ENCODE results near the gene COX7A1.

The COX7A1 gene

DNA sequence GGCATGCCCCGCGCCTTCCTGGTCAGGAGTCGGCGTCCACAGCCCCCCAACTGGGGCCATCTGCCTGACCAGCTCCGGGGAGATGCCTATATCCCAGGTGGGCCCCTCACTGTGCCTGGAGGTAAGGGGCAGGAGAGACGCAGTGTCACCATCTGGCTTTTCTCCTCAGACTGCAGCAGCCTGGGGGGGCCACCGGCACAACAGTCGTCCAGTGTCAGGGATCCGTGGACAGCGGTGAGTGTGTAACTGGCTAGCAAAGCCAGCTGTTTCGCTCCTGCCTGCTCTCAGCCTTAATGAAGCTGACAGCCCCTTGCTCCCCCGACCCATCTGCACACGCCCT lies 41.1 kb downstream of the COX7A1 start:
- DNase-seq (ENCODE audit: low read depth) = no peak
- no peak for TF ChIP-seq CTCF (conservative IDR thresholded peaks at IDR 0.05; ENCODE audit: low read length)
- H3K4me3 ChIP-seq (ENCODE audit: low read length) = no peak overlapping the region

DNA sequence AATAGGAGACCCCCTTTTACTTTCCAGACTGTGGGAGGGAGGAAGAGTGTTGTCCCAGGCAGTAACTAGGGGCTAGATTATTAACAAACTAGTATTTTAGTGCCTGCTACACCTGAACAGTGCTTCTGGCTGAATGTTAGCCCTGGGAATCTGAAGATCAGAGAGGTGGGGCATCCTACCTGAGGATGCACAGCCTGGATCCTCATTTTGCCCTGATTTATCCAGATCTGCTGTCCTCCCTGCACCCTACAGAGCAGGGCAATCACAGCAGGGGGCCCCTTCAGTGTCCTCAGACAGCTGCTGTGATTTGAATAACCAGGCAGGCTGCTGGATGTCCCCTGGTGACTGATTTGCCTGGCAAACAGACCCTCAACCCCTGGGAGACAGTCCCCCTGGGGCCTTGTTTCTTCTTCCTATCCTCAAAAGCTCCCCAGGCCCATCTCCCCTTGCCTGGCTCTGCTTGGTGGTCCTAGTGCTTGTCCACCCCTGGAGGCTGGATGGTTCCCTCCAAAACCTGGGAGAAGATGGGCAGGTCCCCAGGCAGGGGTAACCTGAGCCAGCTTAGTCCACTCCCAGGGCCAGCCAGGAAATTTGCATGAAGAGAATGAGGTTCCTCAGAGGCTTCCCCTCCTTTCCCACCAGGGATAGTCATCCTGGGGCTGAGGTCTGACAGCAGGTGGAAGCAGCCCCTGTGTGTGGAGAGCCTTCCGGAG lies 41.6 kb downstream of the COX7A1 start, which contains the start of gene OVOL3:
Gene OVOL3, plus strand, starts transcription at position 657 of the 713 bp plus-strand sequence. CDS start 60 bp downstream, outside the sequence.
- no peak within 1 kb of the TSS for H3K4me3 ChIP-seq (ENCODE audit: low read length)
- no peak for DNase-seq (ENCODE audit: low read depth)
- TF ChIP-seq CTCF (conservative IDR thresholded peaks at IDR 0.05; ENCODE audit: low read length) = no peak

DNA sequence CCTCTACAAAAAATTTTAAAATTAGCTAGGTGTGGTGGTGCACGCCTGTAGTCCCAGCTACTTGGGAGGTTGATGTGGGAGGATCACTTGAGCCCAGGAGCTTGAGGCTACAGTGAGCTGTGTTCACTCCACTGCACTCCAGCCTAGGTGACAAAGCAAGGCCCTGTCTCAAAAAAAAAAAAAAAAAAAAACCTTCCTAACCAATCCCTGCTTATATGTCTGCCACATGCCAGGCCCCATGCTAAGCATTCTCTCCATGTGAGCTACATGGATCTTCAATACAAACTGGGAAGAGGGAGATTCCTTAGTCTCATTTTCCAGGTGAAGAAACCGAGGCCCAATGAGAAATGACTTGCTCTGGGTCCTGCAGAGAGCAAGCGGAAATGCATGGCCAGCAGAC lies 43.6 kb downstream of the COX7A1 start:
- H3K4me3 ChIP-seq (ENCODE audit: low read length) = no peak overlapping the region
- no peak for DNase-seq (ENCODE audit: low read depth)
- no peak for TF ChIP-seq CTCF (conservative IDR thresholded peaks at IDR 0.05; ENCODE audit: low read length)

DNA sequence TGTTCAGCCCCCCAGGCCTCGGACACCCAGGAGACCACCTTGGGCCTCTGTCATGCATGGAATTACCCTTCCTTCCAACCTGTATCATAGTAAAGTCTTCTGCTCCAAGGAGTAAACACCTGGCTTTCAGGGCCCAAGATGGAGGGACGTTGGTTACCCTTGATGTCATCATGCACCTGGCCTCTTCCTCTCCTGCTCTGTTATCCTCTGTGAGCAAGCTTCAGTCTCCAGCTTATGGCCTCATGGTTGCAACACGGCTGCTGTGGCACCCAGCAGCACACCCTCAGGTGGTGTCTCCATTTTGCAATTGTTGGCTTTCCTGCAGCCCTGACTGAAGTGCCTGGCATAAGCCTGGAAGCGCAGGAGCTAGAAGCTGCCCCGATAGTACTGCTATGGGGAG lies 45.3 kb downstream of the COX7A1 start:
- no peak overlapping the region for H3K4me3 ChIP-seq (ENCODE audit: low read length)
- DNase-seq (ENCODE audit: low read depth) = no peak
- no peak for TF ChIP-seq CTCF (conservative IDR thresholded peaks at IDR 0.05; ENCODE audit: low read length)

- H3K4me3 ChIP-seq (ENCODE audit: low read length) = no peak overlapping the region
- DNase-seq (ENCODE audit: low read depth) = no peak
- TF ChIP-seq CTCF (conservative IDR thresholded peaks at IDR 0.05; ENCODE audit: low read length) = no peak
Observed at GRCh38 chr19:36106441-36106840, 45.8 kb downstream of the COX7A1 start.

- DNase-seq (ENCODE audit: low read depth) = no peak
- no peak for TF ChIP-seq CTCF (conservative IDR thresholded peaks at IDR 0.05; ENCODE audit: low read length)
- no peak overlapping the region for H3K4me3 ChIP-seq (ENCODE audit: low read length)
Observed at GRCh38 chr19:36103842-36104552, 48.2 kb downstream of the COX7A1 start.

Data from AG10803 (cell line).